Measurements from ENCODE around the gene TOP3A. TPM values are rescaled to one million over a fixed set of nuclear protein-coding genes. Genes with fewer than 3 reads are reported as not detected.

Gene TOP3A
- total and polyA plus RNA-seq, 12 donors = 8.2 to 15.6 (median 12.4) TPM

GRCh38 chr17:18224387-18225120 lies 90.2 kb downstream of the TOP3A start:
- intact Hi-C loops (cut with DNase I) = loop anchor here in 3 of 10 donors (5.0 to 10.0 kb wide), 2 partner anchors 90 to 93 kb away; partner anchors contain the start of genes SMCR8 (in 3 of the 3) and TOP3A (in 2 of the 3)
- TF ChIP-seq, protein P1, sequence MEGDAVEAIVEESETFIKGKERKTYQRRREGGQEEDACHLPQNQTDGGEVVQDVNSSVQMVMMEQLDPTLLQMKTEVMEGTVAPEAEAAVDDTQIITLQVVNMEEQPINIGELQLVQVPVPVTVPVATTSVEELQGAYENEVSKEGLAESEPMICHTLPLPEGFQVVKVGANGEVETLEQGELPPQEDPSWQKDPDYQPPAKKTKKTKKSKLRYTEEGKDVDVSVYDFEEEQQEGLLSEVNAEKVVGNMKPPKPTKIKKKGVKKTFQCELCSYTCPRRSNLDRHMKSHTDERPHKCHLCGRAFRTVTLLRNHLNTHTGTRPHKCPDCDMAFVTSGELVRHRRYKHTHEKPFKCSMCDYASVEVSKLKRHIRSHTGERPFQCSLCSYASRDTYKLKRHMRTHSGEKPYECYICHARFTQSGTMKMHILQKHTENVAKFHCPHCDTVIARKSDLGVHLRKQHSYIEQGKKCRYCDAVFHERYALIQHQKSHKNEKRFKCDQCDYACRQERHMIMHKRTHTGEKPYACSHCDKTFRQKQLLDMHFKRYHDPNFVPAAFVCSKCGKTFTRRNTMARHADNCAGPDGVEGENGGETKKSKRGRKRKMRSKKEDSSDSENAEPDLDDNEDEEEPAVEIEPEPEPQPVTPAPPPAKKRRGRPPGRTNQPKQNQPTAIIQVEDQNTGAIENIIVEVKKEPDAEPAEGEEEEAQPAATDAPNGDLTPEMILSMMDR (IDR thresholded peaks at IDR 0.05) = no peak
- H3K27ac ChIP-seq = peak overlapping the region; percentile 11 to 78 (median 64)

DNA sequence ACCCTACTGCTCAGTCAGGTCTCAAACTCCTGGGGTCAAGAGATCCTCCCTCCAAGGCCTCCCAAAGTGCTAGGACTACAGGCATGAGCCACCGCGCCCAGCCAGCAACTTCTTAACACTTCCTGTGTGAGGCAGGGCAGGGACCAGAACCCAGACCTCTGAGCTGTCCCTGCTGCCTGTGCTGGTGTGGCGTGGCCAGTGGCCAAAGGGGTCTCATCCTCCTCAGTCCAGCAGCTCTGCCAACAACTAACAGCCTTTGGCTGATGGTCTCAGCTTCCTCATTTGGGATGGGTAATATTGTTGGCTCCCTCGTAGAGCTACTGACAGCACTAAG lies 90.8 kb downstream of the TOP3A start:
- H3K4me1 ChIP-seq = peaks cover 11 to 35% (median 25%) of the 10 kb centered on the region in 9 donors
- H3K9me3 ChIP-seq = no peaks in the 10 kb centered on the region
- peak overlapping the region in 9 of 10 donors; percentile 27 to 78 (median 64) for H3K27ac ChIP-seq
- DNase-seq (no peak), ATAC-seq (no peak)
- H3K4me3 ChIP-seq = peak overlapping the region in 1 of 10 donors; percentile 78
- intact Hi-C loops (cut with DNase I) = loop anchor here in 2 of 10 donors (10.0 kb wide), 1 partner anchor 91 kb away; the partner anchor contains the start of genes SMCR8 (in 2 of the 2) and TOP3A (in 2 of the 2)
- TF ChIP-seq, protein P1 (IDR thresholded peaks at IDR 0.05) = no peak
- no peaks in the 10 kb centered on the region for H3K27me3 ChIP-seq
- 81 to 89% methylated on average over 4 of the region's 4 CpGs for whole genome bisulfite sequencing, 2 donors
- H3K36me3 ChIP-seq = no peaks in the 10 kb centered on the region

More at GRCh38 chr17:18224387-18225120, 90.2 kb downstream of the TOP3A start:
- 42 to 44% methylated on average over 23 of the region's 23 CpGs for WGBS, 2 donors
- H3K4me3 ChIP-seq = peak overlapping the region in 9 of 10 donors; percentile 18 to 78 (median 43)
- no peaks in the 10 kb centered on the region for H3K36me3 ChIP-seq
- H3K27me3 ChIP-seq = no peaks in the 10 kb centered on the region
- ATAC-seq (peak; percentile 8 to 56 (median 38)), DNase-seq (peak; percentile 24 to 48)
- no peaks in the 10 kb centered on the region for H3K9me3 ChIP-seq
- H3K4me1 ChIP-seq = peaks cover 11 to 30% (median 20%) of the 10 kb centered on the region in 9 donors

Small RNA genes within 50 kb of the gene (microRNA-seq; reads per million reads assigned to microRNA genes)
- 0 reads per million in 2 donors for gene MIR6778

Other genes with a start within 250 kb of the TOP3A start
- gene DRG2, start 227.0 kb downstream of the TOP3A start, total RNA-seq = 10 to 100 TPM; 18.1 to 23.3 (median 20.9) TPM
- 10 to 100 TPM; 28.4 to 44.3 TPM for gene DRG2, start 227.0 kb downstream of the TOP3A start, polyA plus RNA-seq
- under 1 TPM in 7 of 10 donors, not detected in 3; 0.11 to 0.58 (median 0.26) TPM for gene MYO15A, start 206.2 kb downstream of the TOP3A start, total RNA-seq
- gene MYO15A, start 206.2 kb downstream of the TOP3A start, polyA plus RNA-seq = 1 to 10 TPM in 1 of 2 donors, under 1 TPM in 1; 0.35 to 1.2 TPM
- 100 to 1,000 TPM; 163 to 208 (median 194) TPM for gene ALKBH5, start 131.2 kb downstream of the TOP3A start, total RNA-seq
- 10 to 100 TPM; 72.6 to 80.3 TPM for gene ALKBH5, start 131.2 kb downstream of the TOP3A start, polyA plus RNA-seq
- 10 to 100 TPM in 1 of 10 donors, 1 to 10 TPM in 9; 7.2 to 12.4 (median 9.1) TPM for gene LLGL1, start 89.4 kb downstream of the TOP3A start, total RNA-seq
- 1 to 10 TPM; 5.8 to 5.9 TPM for gene LLGL1, start 89.4 kb downstream of the TOP3A start, polyA plus RNA-seq
- gene FLII, start 56.3 kb downstream of the TOP3A start, total RNA-seq = 100 to 1,000 TPM; 207 to 356 (median 281) TPM
- gene FLII, start 56.3 kb downstream of the TOP3A start, polyA plus RNA-seq = 100 to 1,000 TPM; 366 to 469 TPM
- 10 to 100 TPM; 23.9 to 43.4 (median 33.5) TPM for gene MIEF2, start 54.3 kb downstream of the TOP3A start, total RNA-seq
- gene MIEF2, start 54.3 kb downstream of the TOP3A start, polyA plus RNA-seq = 10 to 100 TPM; 18.9 to 20.6 TPM
- 10 to 100 TPM in 9 of 10 donors, 1 to 10 TPM in 1; 9.5 to 15.7 (median 12.0) TPM for gene SMCR8, start 299 bp upstream of the TOP3A start, total RNA-seq
- gene SMCR8, start 299 bp upstream of the TOP3A start, polyA plus RNA-seq = 1 to 10 TPM; 2.1 to 2.4 TPM
- gene SHMT1, start 48.6 kb upstream of the TOP3A start, total RNA-seq = 10 to 100 TPM in 1 of 10 donors, 1 to 10 TPM in 9; 2.7 to 11.6 (median 4.9) TPM
- gene SHMT1, start 48.6 kb upstream of the TOP3A start, polyA plus RNA-seq = 1 to 10 TPM; 7.3 to 8.4 TPM
- not detected for gene EVPLL, start 62.8 kb upstream of the TOP3A start, total RNA-seq
- gene EVPLL, start 62.8 kb upstream of the TOP3A start, polyA plus RNA-seq = under 1 TPM in 1 of 2 donors, not detected in 1; 0.03 TPM
- under 1 TPM in 1 of 10 donors, not detected in 9; 0.18 TPM for gene LGALS9C, start 161.8 kb upstream of the TOP3A start, total RNA-seq
- gene LGALS9C, start 161.8 kb upstream of the TOP3A start, polyA plus RNA-seq = not detected